Mesenchymal stem cell (in vitro differentiated cells and primary cell): ENCODE data around the gene USH2A.

Experiments
- DNase-seq: peaks from one replicate; pipeline ENCODE4 v3.0.0-alpha.2; 2013
- H2AFZ ChIP-seq: one replicate; pipeline ENCODE4 v1.6.1; 2013; ENCODE audit warnings: low read depth, mild to moderate bottlenecking, control low read depth, inconsistent platforms, low read length, moderate library complexity
- H2AK5ac ChIP-seq: 2 replicates; pipeline ENCODE4 v1.6.1; 2013; ENCODE audit warnings: low read length, moderate library complexity, mild to moderate bottlenecking, inconsistent platforms; ENCODE audit not compliant: severe bottlenecking
- H2BK120ac ChIP-seq: one replicate; pipeline ENCODE4 v1.6.1; 2013; ENCODE audit warnings: low read depth, mild to moderate bottlenecking, inconsistent platforms, low read length, moderate library complexity
- H2BK12ac ChIP-seq, 2 experiments: one replicate each; pipeline ENCODE4 v1.6.1; 2013; ENCODE audit warnings: inconsistent platforms in 2 of 2, low read length in 2 of 2, mild to moderate bottlenecking in 2 of 2, moderate library complexity in 2 of 2, control low read depth in 1 of 2
- H2BK15ac ChIP-seq: one replicate; pipeline ENCODE4 v1.6.1; 2013; ENCODE audit warnings: mild to moderate bottlenecking, low read depth, inconsistent platforms; ENCODE audit not compliant: poor library complexity, severe bottlenecking
- H2BK5ac ChIP-seq: 2 replicates; pipeline ENCODE4 v1.6.1; 2013; ENCODE audit warnings: low read depth, mild to moderate bottlenecking, low read length, control low read depth, inconsistent platforms; ENCODE audit not compliant: poor library complexity, severe bottlenecking
- H3K14ac ChIP-seq, 2 experiments: one replicate each; pipeline ENCODE4 v1.6.1; 2013; ENCODE audit warnings: inconsistent platforms in 2 of 2, low read length in 2 of 2, control low read depth in 1 of 2, mild to moderate bottlenecking in 1 of 2, moderate library complexity in 1 of 2
- H3K18ac ChIP-seq, 2 experiments: one replicate each; pipeline ENCODE4 v1.6.1; 2013; ENCODE audit warnings: inconsistent platforms in 2 of 2, low read length in 2 of 2, control low read depth in 1 of 2, low read depth in 1 of 2, mild to moderate bottlenecking in 1 of 2
- H3K23ac ChIP-seq, 2 experiments: one replicate each; pipeline ENCODE4 v1.6.1; 2013; ENCODE audit warnings: inconsistent platforms in 2 of 2, low read length in 2 of 2, mild to moderate bottlenecking in 2 of 2, moderate library complexity in 2 of 2, control low read depth in 1 of 2
- H3K27ac ChIP-seq: 2 replicates; pipeline ENCODE4 v1.5.1; 2013; ENCODE audit warnings: mild to moderate bottlenecking, moderate library complexity, low read length, control low read depth, inconsistent platforms; ENCODE audit not compliant: poor library complexity, severe bottlenecking
- H3K27me3 ChIP-seq, 2 experiments: 2 replicates each; pipeline versions ENCODE4 v1.6.1 to v1.7.0; 2013; ENCODE audit warnings: low read length in 2 of 2, mild to moderate bottlenecking in 2 of 2, moderate library complexity in 2 of 2, control low read depth in 1 of 2, inconsistent platforms in 1 of 2; ENCODE audit not compliant: control insufficient read depth in 1 of 2, insufficient read depth in 1 of 2
- H3K36me3 ChIP-seq, 2 experiments: 2 replicates each; pipeline versions ENCODE4 v1.6.1 to v1.7.0; 2013; ENCODE audit warnings: low read length in 2 of 2, control low read depth in 1 of 2, inconsistent platforms in 1 of 2, low read depth in 1 of 2, mild to moderate bottlenecking in 1 of 2; ENCODE audit not compliant: insufficient read depth in 2 of 2, control insufficient read depth in 1 of 2
- H3K4ac ChIP-seq, 2 experiments: one replicate each; pipeline ENCODE4 v1.6.1; 2013; ENCODE audit warnings: inconsistent platforms in 2 of 2, low read length in 2 of 2, mild to moderate bottlenecking in 2 of 2, moderate library complexity in 2 of 2, control low read depth in 1 of 2, low read depth in 1 of 2
- H3K4me1 ChIP-seq: 2 replicates; pipeline ENCODE4 v1.6.1; 2013; ENCODE audit warnings: low read depth, low read length, control low read depth; ENCODE audit not compliant: control insufficient read depth, insufficient read depth
- H3K4me2 ChIP-seq: 2 replicates; pipeline ENCODE4 v1.6.1; 2013; ENCODE audit warnings: low read length, mild to moderate bottlenecking, inconsistent platforms; ENCODE audit not compliant: poor library complexity, severe bottlenecking
- H3K4me3 ChIP-seq, 2 experiments: 2 replicates each; pipeline versions ENCODE4 v1.5.1 to v1.7.0; 2013; ENCODE audit warnings: low read length in 2 of 2, mild to moderate bottlenecking in 2 of 2, control low read depth in 1 of 2, low read depth in 1 of 2; ENCODE audit not compliant: insufficient read depth in 1 of 2
- H3K79me1 ChIP-seq: replicated peaks from 2 replicates; pipeline ENCODE4 v1.6.1; 2013; ENCODE audit warnings: mild to moderate bottlenecking, control low read depth, low read length, inconsistent platforms; ENCODE audit not compliant: poor library complexity, severe bottlenecking
- H3K9ac ChIP-seq: 2 replicates; pipeline ENCODE4 v1.7.0; 2013; ENCODE audit warnings: mild to moderate bottlenecking, low read length, moderate library complexity
- H3K9me3 ChIP-seq: 2 replicates; pipeline ENCODE4 v1.7.0; 2013; ENCODE audit warnings: mild to moderate bottlenecking, low read length; ENCODE audit not compliant: control insufficient read depth
- H4K8ac ChIP-seq: one replicate; pipeline ENCODE4 v1.6.1; 2013; ENCODE audit warnings: inconsistent platforms, mild to moderate bottlenecking, low read length, moderate library complexity
- H4K91ac ChIP-seq: one replicate; pipeline ENCODE4 v1.6.1; 2013; ENCODE audit warnings: mild to moderate bottlenecking, low read length, inconsistent platforms
- WGBS: methylation state at CpG from one replicate; pipeline ENCODE4 v1.1.7; 2013; ENCODE audit warnings: mixed read lengths; 5-methylcytosine and 5-hydroxymethylcytosine counted together

The USH2A gene

DNA sequence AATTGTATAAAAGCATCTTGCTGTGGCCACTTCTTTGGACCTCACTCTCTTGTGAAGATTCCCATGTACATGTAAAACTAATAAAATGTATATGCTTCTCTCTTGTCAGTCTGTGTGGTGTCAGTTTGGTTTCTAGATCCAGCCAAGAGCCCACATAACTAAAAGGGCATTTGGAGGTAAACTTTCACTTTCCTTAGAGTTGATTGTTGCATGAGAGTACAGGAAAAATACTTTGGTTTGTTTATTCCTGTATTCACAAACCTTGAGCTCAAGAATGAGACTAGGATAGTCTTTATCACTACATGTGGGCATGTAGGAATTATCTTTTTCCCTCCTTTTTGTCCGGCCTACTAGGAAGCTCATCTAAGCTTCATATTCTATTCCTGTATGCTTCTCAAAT lies 805.3 kb downstream of the USH2A start:
- Histone ChIP-seq H3K4ac (no peak overlapping the region), H3K27ac (no peak overlapping the region), H3K23ac (no peak overlapping the region), H3K4me3 (no peak overlapping the region), H3K14ac (no peak overlapping the region), H2AK5ac (no peak overlapping the region), H3K4me1 (no peaks in the 10 kb centered on the region), H3K18ac (no peak overlapping the region), H3K79me1 (peaks cover 15% of the 10 kb centered on the region), H2AFZ (no peak overlapping the region), H3K27me3 (no peaks in the 10 kb centered on the region), H3K9me3 (peaks cover 8% of the 10 kb centered on the region), H3K4me2 (no peak overlapping the region), H2BK15ac (no peak overlapping the region), H2BK12ac (no peak overlapping the region), H2BK5ac (no peak overlapping the region), H4K91ac (no peak overlapping the region), H3K9ac (no peak overlapping the region), H2BK120ac (no peak overlapping the region), H3K36me3 (peaks cover 0 to 88% of the 10 kb centered on the region in 2 experiments), H4K8ac (no peak overlapping the region)
- peak; percentile 28 for DNase-seq
- WGBS: no CpG with 5 or more reads among the region's 1 CpG

DNA sequence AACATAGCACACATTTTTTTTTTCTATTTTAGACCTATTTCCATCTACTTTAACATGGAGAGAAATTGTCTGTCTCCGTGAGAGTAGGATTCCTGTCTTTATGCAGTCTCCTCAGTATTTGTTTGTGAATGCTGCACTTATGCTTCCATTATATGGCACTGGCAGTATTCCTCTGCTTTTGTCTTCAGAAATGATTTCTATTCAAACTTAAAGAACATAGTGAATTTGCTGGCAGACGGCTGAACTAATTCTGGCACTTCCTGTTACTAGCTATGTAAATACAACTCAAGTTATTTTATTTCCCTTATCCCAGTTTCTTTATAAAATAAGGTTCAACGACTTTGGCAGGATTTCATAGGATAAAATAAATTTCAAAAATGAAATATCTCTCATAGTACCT lies 810.9 kb downstream of the USH2A start:
- no peak overlapping the region for H2BK12ac ChIP-seq
- H3K36me3 ChIP-seq: peaks cover 0 to 92% of the 10 kb centered on the region in 2 experiments
- no peak overlapping the region for H2AK5ac ChIP-seq
- no peak overlapping the region for H2AFZ ChIP-seq
- no peak overlapping the region for H2BK5ac ChIP-seq
- no peak overlapping the region for H3K4ac ChIP-seq
- no peak for DNase-seq
- H3K14ac ChIP-seq: no peak overlapping the region
- H4K8ac ChIP-seq: no peak overlapping the region
- H3K4me3 ChIP-seq: no peak overlapping the region
- no CpG with 5 or more reads among the region's 3 CpGs for whole genome bisulfite sequencing
- H3K27ac ChIP-seq: no peak overlapping the region
- H3K27me3 ChIP-seq: no peaks in the 10 kb centered on the region
- H3K79me1 ChIP-seq: peaks cover 17% of the 10 kb centered on the region
- H3K9me3 ChIP-seq: peaks cover 8% of the 10 kb centered on the region
- no peak overlapping the region for H3K4me2 ChIP-seq
- no peak overlapping the region for H2BK120ac ChIP-seq
- no peak overlapping the region for H3K18ac ChIP-seq
- no peak overlapping the region for H3K23ac ChIP-seq
- no peak overlapping the region for H4K91ac ChIP-seq
- H2BK15ac ChIP-seq: no peak overlapping the region
- no peak overlapping the region for H3K9ac ChIP-seq
- no peaks in the 10 kb centered on the region for H3K4me1 ChIP-seq

DNA sequence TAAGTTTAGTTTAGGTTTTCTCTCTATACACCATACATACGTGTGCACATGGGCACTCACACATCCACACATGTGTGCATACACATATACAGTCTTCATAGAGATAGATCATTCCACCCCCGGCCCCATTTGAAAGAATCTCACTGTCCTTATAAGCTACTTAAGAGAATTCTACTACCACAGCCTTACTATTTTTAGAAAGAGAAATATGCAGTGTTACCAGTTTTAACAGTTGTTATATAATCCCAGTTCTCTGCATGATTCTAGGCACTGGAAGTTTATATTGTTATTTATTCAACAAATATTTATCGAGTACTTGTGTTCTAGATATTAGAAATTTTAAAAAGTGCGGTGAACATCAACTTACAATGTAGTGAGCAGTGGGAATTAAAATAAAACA lies 814.6 kb downstream of the USH2A start:
- Histone ChIP-seq H3K4ac (no peak overlapping the region), H4K8ac (no peak overlapping the region), H3K23ac (no peak overlapping the region), H3K79me1 (peaks cover 6% of the 10 kb centered on the region), H3K27ac (no peak overlapping the region), H4K91ac (no peak overlapping the region), H3K4me2 (no peak overlapping the region), H2BK15ac (no peak overlapping the region), H3K27me3 (no peaks in the 10 kb centered on the region), H2BK5ac (no peak overlapping the region), H3K4me3 (no peak overlapping the region), H2BK120ac (no peak overlapping the region), H3K9ac (no peak overlapping the region), H2AFZ (no peak overlapping the region), H3K9me3 (peaks cover 7% of the 10 kb centered on the region), H3K18ac (no peak overlapping the region), H2AK5ac (no peak overlapping the region), H3K4me1 (no peaks in the 10 kb centered on the region), H3K14ac (no peak overlapping the region), H3K36me3 (peaks cover 0 to 73% of the 10 kb centered on the region in 2 experiments), H2BK12ac (no peak overlapping the region)
- DNase-seq: no peak
- 98% methylated on average over 4 of the region's 4 CpGs for WGBS

DNA sequence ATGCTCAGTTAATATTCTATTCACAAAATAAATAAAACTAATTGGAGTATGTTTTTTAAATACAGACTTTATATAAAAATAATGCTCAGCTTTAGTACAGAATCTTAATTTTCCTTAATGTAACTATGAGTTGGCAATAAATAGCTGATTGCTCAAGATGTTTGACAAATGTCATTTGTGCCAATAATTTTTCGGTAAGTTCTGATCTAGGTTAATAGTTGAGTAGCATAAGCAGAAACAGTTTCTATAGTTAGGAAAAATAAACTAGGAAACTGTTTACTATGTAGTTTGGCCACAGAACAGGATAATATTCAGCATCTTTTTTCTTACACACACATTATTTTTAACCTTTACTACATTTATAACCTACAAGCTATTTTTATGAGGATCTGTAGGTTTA lies 815.8 kb downstream of the USH2A start:
- no peak for DNase-seq
- H3K4me2 ChIP-seq: no peak overlapping the region
- peaks cover 0 to 73% of the 10 kb centered on the region in 2 experiments for H3K36me3 ChIP-seq
- no peaks in the 10 kb centered on the region for H3K27me3 ChIP-seq
- no peak overlapping the region for H2BK15ac ChIP-seq
- no peaks in the 10 kb centered on the region for H3K4me1 ChIP-seq
- H3K4ac ChIP-seq: no peak overlapping the region
- no peak overlapping the region for H3K27ac ChIP-seq
- H2BK120ac ChIP-seq: no peak overlapping the region
- 100% methylated on average over 1 of the region's 1 CpG for WGBS
- no peak overlapping the region for H3K23ac ChIP-seq
- peaks cover 4% of the 10 kb centered on the region for H3K79me1 ChIP-seq
- no peak overlapping the region for H4K91ac ChIP-seq
- no peak overlapping the region for H2AK5ac ChIP-seq
- H3K4me3 ChIP-seq: no peak overlapping the region
- no peak overlapping the region for H3K18ac ChIP-seq
- no peaks in the 10 kb centered on the region for H3K9me3 ChIP-seq
- no peak overlapping the region for H4K8ac ChIP-seq
- H2BK12ac ChIP-seq: no peak overlapping the region
- H2AFZ ChIP-seq: no peak overlapping the region
- H3K14ac ChIP-seq: no peak overlapping the region
- peak overlapping the region; percentile 44 for H3K9ac ChIP-seq
- no peak overlapping the region for H2BK5ac ChIP-seq
